ENCODE data around the gene WDFY2.

WDFY2 gene

GRCh38 chr13:51601601-51602565 lies 17.6 kb downstream of the WDFY2 start:
- DNase-seq, result no peak

- DNase-seq, result no peak
Measured at GRCh38 chr13:51603716-51604115, 19.5 kb downstream of the WDFY2 start.

DNA sequence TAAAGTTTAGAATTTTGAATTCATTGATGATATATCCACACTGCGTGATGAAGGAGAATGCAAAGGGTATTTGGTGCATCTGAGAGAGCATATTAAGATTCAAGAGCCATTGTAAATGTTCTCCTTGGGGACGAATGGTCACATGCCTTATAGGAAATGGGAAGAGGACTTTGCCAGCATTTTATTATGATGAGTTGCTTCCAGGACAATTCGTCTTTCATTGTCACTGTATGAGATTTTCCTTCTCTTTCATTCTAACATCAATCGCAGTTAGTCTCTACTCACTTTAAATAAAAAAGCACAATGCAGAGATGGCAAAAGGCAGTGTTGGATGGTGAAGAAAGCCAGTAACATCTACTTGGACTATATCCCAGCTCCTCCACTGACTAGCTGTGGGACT lies 21.4 kb downstream of the WDFY2 start:
- DNase-seq, result no peak

- DNase-seq, result no peak
Measured at GRCh38 chr13:51607165-51607564, 22.9 kb downstream of the WDFY2 start.

GRCh38 chr13:51608857-51609406 lies 24.7 kb downstream of the WDFY2 start:
- no peak for DNase-seq

GRCh38 chr13:51612867-51613266 lies 28.6 kb downstream of the WDFY2 start:
- no peak for DNase-seq

- DNase-seq, result no peak
Measured at GRCh38 chr13:51613535-51613934, 29.3 kb downstream of the WDFY2 start.

DNA sequence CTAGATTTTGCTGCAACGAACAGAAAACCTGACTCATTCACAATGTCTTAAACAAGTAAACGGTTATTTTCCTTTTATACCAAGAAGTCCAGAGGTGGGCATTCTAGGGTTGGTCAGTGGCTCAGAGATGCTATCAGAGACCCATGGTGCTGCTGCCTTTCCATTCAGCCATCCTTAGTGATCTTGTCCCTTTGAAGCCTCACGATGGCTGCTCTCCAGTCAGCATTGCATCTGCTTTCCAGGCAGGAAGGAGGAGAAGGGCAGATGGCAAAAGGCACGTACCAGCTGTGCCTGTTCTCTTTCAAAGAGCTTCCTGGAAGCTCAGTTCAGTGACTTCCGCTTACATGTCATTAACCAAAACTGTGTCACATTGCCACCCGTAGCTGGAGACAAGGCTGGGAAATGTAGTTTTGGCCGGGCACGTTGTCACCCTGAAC lies 30.1 kb downstream of the WDFY2 start:
- DNase-seq, result peak; percentile 60

GRCh38 chr13:51618626-51619025 lies 34.4 kb downstream of the WDFY2 start:
- DNase-seq, result no peak

- no peak for DNase-seq
Measured at GRCh38 chr13:51619614-51620013, 35.4 kb downstream of the WDFY2 start.

DNA sequence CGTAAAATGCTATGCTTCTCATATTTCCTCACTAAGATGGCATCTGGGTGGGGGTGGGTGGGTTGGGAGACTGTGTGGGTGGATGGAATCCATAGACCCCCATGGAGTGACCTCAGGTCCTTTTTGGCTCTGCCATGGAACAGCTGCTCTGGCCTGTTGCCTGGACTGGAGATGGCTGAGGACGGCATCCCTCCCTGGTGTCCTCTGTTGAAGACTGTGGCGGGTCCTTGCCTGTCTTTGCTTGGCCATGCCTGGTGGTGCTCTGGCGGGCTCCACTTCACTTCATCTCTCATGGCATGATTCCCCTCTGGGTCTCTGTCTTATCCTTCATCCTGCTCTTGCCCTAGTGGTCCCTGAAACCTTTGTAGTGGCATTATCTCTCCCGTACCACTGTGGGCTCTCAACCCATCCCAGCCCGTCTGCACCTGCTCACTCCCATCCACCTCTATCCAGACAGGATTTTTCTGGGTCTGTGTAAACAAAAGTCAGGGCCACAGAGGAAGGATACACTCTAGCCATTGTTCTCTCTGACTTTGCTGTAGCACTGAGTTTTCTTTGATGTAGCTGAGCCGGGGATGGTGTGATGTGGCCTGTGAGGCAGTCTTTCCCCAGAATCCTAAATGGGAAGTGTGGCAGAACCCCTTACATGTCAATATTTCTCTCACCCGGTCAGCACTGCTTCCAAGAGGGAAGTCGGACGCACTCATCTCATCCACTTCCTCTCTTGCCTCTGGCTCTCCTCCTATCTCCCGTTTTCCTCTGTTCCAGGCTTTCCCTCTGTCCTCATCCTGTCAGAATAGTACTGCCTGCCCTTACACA lies 36.1 kb downstream of the WDFY2 start:
- no peak for DNase-seq

DNA sequence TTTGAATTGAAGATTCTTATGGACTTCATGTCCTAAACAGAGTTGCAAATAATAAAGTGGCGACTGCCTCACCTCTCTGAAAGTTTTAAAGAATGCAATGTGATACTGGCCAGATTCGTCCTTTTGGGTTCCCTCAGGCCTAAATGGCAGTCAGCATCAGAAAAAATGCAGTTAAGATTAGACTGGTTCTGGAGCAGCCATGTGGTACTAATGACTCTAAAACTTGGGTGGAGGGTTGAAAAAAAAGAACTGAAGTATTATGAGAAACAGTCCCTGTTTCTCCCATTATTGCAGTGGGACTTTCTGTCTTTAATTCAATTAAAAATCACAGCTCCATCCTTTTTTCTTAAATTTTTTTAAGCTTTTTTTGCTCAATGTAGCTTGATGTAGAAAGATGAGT lies 37.3 kb downstream of the WDFY2 start:
- no peak for DNase-seq

- DNase-seq, result no peak
Measured at GRCh38 chr13:51623473-51623872, 39.2 kb downstream of the WDFY2 start.

DNA sequence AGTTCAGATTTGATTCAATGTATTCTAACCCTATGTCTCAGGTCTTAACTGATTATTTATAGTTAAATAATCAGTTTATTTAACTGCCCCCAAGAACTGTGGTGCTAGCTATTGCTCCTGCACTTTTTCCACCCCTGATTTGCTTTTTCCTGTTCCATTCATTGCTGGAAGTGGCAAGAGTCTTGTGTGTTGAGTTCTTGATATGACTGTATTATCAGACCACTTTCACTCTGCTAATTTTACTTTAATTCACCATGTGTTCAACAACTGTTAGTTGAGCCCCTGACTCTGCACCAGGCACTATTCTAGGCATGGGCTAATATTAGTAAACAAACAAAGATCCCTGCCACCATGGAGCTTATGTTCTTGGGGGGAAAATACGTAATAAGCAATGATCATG lies 39.9 kb downstream of the WDFY2 start:
- DNase-seq, result no peak

DNA sequence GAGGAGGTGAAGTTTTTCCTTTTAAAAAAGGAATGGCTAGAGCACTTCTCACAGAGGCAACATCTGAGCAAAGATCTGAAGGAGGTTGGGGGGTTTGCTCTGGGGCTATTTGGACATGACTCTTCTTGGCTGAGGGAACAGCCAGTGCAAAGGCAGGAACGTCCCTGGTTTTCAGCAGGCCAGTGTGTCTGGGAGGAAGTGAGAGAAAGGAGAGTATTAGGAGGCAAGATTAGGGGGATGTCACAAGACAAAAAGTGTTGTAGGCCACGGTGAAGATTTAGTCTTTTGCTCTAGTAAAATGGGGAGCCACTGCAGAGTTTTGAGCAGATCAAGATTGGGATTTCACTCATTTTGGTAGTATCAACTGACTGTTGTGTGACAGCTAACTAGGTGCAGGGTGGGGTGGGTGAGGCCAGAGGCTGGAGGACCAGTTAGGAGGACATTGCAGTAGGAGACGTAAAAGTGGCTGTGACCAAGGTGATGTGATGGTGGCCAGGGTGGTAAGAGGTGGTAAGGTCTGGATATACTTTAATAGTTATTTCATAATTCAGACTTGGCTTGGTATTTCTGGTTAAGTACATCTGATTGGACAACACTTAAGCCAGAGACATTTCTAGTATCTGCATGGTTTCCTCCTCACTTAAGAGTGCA lies 40.6 kb downstream of the WDFY2 start:
- DNase-seq, result no peak

- no peak for DNase-seq
Measured at GRCh38 chr13:51625555-51626345, 41.5 kb downstream of the WDFY2 start.

GRCh38 chr13:51626749-51627148 lies 42.5 kb downstream of the WDFY2 start:
- DNase-seq, result no peak

DNA sequence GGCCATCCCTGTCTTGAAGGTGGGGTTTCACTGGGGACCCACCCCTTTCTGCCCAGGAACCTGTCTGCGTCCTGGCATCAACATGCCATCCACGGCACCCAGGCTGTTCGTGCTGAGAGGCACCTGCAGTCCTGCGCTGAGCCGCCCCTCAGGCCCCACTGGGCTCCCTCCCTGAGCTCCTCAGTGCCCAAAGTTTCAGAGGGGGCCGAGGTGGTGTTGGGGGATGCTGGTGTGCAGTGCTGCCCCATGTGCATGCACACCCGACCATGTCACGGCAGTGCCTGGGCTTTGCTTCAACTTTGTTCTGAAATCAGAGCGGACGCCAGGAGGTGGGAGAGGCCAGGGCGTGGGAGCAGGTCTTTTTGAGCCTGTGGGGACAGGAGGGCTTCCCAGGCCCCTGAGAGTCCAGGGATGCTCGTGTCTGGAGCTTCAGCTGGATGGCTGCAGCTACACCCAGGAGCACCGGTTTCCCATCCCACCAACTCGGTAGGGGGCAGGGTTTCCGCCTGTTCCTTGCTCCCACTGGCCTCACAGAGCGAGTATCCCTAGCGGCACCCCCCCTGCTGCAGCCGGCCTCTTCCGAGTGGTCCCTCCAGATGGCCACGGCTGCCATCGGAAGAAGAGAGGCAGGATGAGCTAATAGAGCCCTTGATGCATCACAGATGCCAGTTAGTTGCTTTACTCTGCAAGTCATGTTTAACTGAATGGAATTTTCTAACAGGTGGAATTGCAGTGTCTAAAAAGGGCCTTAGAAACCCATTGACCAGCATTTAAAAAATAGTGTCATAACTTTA lies 44.0 kb downstream of the WDFY2 start:
- DNase-seq, result no peak

GRCh38 chr13:51629491-51630287 lies 45.4 kb downstream of the WDFY2 start:
- DNase-seq, result no peak

DNA sequence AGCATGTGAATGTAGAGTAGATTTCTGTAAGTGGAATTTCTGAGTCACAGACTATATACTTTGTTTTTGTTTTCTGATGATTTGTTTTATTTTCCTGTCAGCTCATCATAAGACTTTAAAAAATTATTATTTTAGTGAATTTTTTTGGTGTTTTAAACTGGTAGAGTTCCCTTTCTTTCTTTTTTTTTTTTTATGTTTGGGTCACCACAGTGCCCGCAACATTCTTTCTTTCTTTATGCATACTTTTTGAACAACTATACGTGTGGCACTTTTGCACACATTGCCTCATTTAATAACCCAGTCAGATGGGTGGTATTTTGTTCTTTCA lies 46.0 kb downstream of the WDFY2 start:
- DNase-seq, result no peak

Measured in central memory CD4-positive, alpha-beta T cell (primary cell).